ENCODE data around the gene BICRAL. TPM values are rescaled to one million over a fixed set of nuclear protein-coding genes. Genes with fewer than 3 reads are reported as not detected.
"Not testable (repeated sequence)": the region's sequence is repeated elsewhere in the genome, so short reads cannot be mapped to it uniquely, and the experiment has no call there.

Gene BICRAL
- 4.3 and 4.7 TPM in 2 replicates for total RNA-seq
- 4.9 TPM for polyA plus RNA-seq (2012)

- peak; percentile 83 for DNase-seq (ENCODE audit: low read depth)
Observed at GRCh38 chr6:42781796-42782688, at the start of gene BICRAL. BICRAL (plus strand) TSS chr6:42782052; CDS start chr6:42822023, 39,971 bp downstream.

GRCh38 chr6:42733867-42734481, 47.9 kb upstream of the BICRAL start:
- not testable (repeated sequence) for DNase-seq (ENCODE audit: low read depth)

- DNase-seq (ENCODE audit: low read depth) = peak; percentile 59
Observed at GRCh38 chr6:42735976-42736375, 45.9 kb upstream of the BICRAL start.

- DNase-seq (ENCODE audit: low read depth) = no peak
Observed at GRCh38 chr6:42740725-42741124, 41.1 kb upstream of the BICRAL start.

GRCh38 chr6:42742116-42742894, 39.5 kb upstream of the BICRAL start:
- peak; percentile 53 for DNase-seq (ENCODE audit: low read depth)

GRCh38 chr6:42744351-42744893, 37.4 kb upstream of the BICRAL start:
- no peak for DNase-seq (ENCODE audit: low read depth)

GRCh38 chr6:42745083-42745639, 36.7 kb upstream of the BICRAL start:
- peak; percentile 96 for DNase-seq (ENCODE audit: low read depth)

GRCh38 chr6:42745640-42746462, 36.0 kb upstream of the BICRAL start, which contains the start of gene TBCC:
TBCC (minus strand) TSS chr6:42746103; CDS start chr6:42746073, 30 bp downstream.
- DNase-seq (ENCODE audit: low read depth) = peak; percentile 99

GRCh38 chr6:42746463-42747391, 35.1 kb upstream of the BICRAL start:
- DNase-seq (ENCODE audit: low read depth) = peak; percentile 82

GRCh38 chr6:42748203-42748898, 33.5 kb upstream of the BICRAL start:
- DNase-seq (ENCODE audit: low read depth) = no peak

- no peak for DNase-seq (ENCODE audit: low read depth)
Observed at GRCh38 chr6:42751055-42751454, 30.8 kb upstream of the BICRAL start.

- no peak for DNase-seq (ENCODE audit: low read depth)
Observed at GRCh38 chr6:42754759-42755158, 27.1 kb upstream of the BICRAL start.

- DNase-seq (ENCODE audit: low read depth) = no peak
Observed at GRCh38 chr6:42756722-42757121, 25.1 kb upstream of the BICRAL start.

GRCh38 chr6:42758756-42759430, 23.0 kb upstream of the BICRAL start:
- no peak for DNase-seq (ENCODE audit: low read depth)

- DNase-seq (ENCODE audit: low read depth) = no peak
Observed at GRCh38 chr6:42761287-42762067, 20.4 kb upstream of the BICRAL start.

GRCh38 chr6:42762426-42762859, 19.4 kb upstream of the BICRAL start:
- no peak for DNase-seq (ENCODE audit: low read depth)

- no peak for DNase-seq (ENCODE audit: low read depth)
Observed at GRCh38 chr6:42762950-42763349, 18.9 kb upstream of the BICRAL start.

All from myocyte (in vitro differentiated cells).